SU-DHL-6 (cell line): ENCODE data around the gene GRID1.
A peak's percentile ranks its signal among the peaks of the same experiment; 100 is the strongest.

Source experiments
- H2AFZ ChIP-seq: fragments of 200-600 bp; sonication (generic); 2 replicates; pipeline ENCODE4 v1.6.1; 2014; ENCODE audit warnings: low read depth, mild to moderate bottlenecking, moderate library complexity, mixed read lengths, antibody characterized with exemption, low read length; ENCODE audit not compliant: severe bottlenecking
- H3F3A ChIP-seq: fragments of 200-600 bp; shearing (Covaris generic); 2 replicates; pipeline ENCODE4 v1.6.0; 2016; ENCODE audit warnings: antibody characterized with exemption, mild to moderate bottlenecking; ENCODE audit not compliant: insufficient read depth
- H3K27ac ChIP-seq: fragments of 200-600 bp; sonication (generic); 2 replicates; pipeline ENCODE4 v1.5.1; 2016; ENCODE audit warnings: low read depth, mild to moderate bottlenecking, low read length, moderate library complexity, mixed read lengths
- H3K27me3 ChIP-seq: fragments of 200-600 bp; sonication (generic), shearing (Covaris generic); 2 replicates; pipeline ENCODE4 v1.6.0; 2014; ENCODE audit warnings: mild to moderate bottlenecking, low read length
- H3K36me3 ChIP-seq: fragments of 200-600 bp; sonication (generic); 2 replicates; pipeline ENCODE4 v1.6.1; 2014; ENCODE audit warnings: mild to moderate bottlenecking, low read length, mixed read lengths
- H3K4me2 ChIP-seq: fragments of 300-600, 200-600 bp; shearing (Covaris generic), sonication (generic); 2 replicates; pipeline ENCODE4 v1.6.0; 2014; ENCODE audit warnings: low read length, low read depth, mild to moderate bottlenecking; ENCODE audit not compliant: poor library complexity, severe bottlenecking
- H3K4me3 ChIP-seq: fragments of 200-600 bp; sonication (generic); 2 replicates; pipeline ENCODE4 v1.5.1; 2014; ENCODE audit warnings: antibody characterized with exemption, low read length, mild to moderate bottlenecking, mixed read lengths; ENCODE audit not compliant: insufficient read depth, poor library complexity, severe bottlenecking
- H3K79me2 ChIP-seq: fragments of 200-600 bp; sonication (generic); 2 replicates; pipeline ENCODE4 v1.6.1; 2014; ENCODE audit warnings: mild to moderate bottlenecking, low read length, moderate library complexity; ENCODE audit not compliant: insufficient read depth
- H3K9ac ChIP-seq: fragments of 200-600 bp; sonication (generic); 2 replicates; pipeline ENCODE4 v1.7.0; 2014; ENCODE audit warnings: mild to moderate bottlenecking, low read length
- H3K9me2 ChIP-seq: fragments of 200-600 bp; sonication (generic); replicated peaks from 2 replicates; pipeline ENCODE4 v1.6.1; 2014; ENCODE audit warnings: low read length; ENCODE audit not compliant: insufficient read depth
- H3K9me3 ChIP-seq: fragments of 200-600 bp; sonication (generic); 2 replicates; pipeline ENCODE4 v1.6.1; 2014; ENCODE audit warnings: low read length, mixed read lengths; ENCODE audit not compliant: insufficient read depth
- H4K20me1 ChIP-seq: fragments of 200-600 bp; sonication (generic); 2 replicates; pipeline ENCODE4 v1.6.1; 2014; ENCODE audit warnings: low read depth, mild to moderate bottlenecking, antibody characterized with exemption, low read length, moderate library complexity, mixed read lengths
- EZH2phosphoT487 ChIP-seq: fragments of 200-600 bp; sonication (generic), shearing (Covaris generic); conservative IDR thresholded peaks from 2 replicates; pipeline ENCODE4 v1.6.1; 2018; ENCODE audit warnings: mild to moderate bottlenecking, antibody characterized with exemption, low read length, moderate library complexity, mixed read lengths
- TF ChIP-seq, protein P1 (sequence below): fragments of 200-600 bp; sonication (generic); IDR thresholded peaks from one replicate; pipeline ENCODE4 v1.5.1; 2017; ENCODE audit warnings: antibody characterized with exemption, mild to moderate bottlenecking, low read length, moderate library complexity; ENCODE audit not compliant: insufficient read depth, poor library complexity, severe bottlenecking

GRID1 gene

DNA sequence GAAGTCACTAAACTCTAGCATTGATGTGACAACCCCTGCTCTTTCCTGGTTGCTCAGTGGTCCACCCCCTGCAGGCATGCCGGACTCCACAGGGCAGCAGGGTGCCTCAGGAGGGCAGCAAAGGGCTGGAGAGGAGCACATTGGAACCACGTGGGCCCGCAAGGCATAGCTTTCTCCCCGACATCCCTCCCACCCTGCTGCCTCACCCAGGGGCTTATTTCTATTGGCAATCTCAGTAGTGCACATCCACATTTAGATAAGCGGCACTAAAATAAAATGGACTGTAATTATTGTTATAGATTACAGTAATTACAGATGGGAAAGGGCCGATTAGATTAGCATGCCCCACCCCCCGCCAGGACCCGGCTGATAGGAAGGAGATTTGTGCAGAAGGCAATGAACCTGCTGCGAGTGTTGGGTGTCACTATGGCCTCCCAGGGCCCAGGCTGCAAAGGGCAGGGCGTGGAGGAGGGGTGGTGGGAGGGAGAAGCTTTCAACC, 580.1 kb downstream of the GRID1 start:
- H2AFZ ChIP-seq, result no peak overlapping the region
- no peaks in the 10 kb centered on the region for H3F3A ChIP-seq
- TF ChIP-seq EZH2phosphoT487, result no peak
- TF ChIP-seq, protein P1, sequence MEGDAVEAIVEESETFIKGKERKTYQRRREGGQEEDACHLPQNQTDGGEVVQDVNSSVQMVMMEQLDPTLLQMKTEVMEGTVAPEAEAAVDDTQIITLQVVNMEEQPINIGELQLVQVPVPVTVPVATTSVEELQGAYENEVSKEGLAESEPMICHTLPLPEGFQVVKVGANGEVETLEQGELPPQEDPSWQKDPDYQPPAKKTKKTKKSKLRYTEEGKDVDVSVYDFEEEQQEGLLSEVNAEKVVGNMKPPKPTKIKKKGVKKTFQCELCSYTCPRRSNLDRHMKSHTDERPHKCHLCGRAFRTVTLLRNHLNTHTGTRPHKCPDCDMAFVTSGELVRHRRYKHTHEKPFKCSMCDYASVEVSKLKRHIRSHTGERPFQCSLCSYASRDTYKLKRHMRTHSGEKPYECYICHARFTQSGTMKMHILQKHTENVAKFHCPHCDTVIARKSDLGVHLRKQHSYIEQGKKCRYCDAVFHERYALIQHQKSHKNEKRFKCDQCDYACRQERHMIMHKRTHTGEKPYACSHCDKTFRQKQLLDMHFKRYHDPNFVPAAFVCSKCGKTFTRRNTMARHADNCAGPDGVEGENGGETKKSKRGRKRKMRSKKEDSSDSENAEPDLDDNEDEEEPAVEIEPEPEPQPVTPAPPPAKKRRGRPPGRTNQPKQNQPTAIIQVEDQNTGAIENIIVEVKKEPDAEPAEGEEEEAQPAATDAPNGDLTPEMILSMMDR, result peak; percentile 14
- no peaks in the 10 kb centered on the region for H3K36me3 ChIP-seq
- H3K9me3 ChIP-seq, result no peaks in the 10 kb centered on the region
- no peak overlapping the region for H3K4me3 ChIP-seq
- no peak overlapping the region for H3K27ac ChIP-seq
- no peak overlapping the region for H3K4me2 ChIP-seq
- H4K20me1 ChIP-seq, result no peaks in the 10 kb centered on the region
- no peaks in the 10 kb centered on the region for H3K79me2 ChIP-seq
- H3K9me2 ChIP-seq, result no peaks in the 10 kb centered on the region
- H3K9ac ChIP-seq, result no peak overlapping the region
- H3K27me3 ChIP-seq, result no peaks in the 10 kb centered on the region

- Histone ChIP-seq H3K9me2 (no peaks in the 10 kb centered on the region), H3K27ac (no peak overlapping the region), H2AFZ (no peak overlapping the region), H3K79me2 (no peaks in the 10 kb centered on the region), H3K9me3 (no peaks in the 10 kb centered on the region), H3K27me3 (no peaks in the 10 kb centered on the region), H3K36me3 (no peaks in the 10 kb centered on the region), H3K9ac (no peak overlapping the region), H3K4me3 (no peak overlapping the region), H4K20me1 (no peaks in the 10 kb centered on the region), H3F3A (no peaks in the 10 kb centered on the region), H3K4me2 (no peak overlapping the region)
- TF ChIP-seq EZH2phosphoT487, result no peak
- TF ChIP-seq, protein P1, result no peak
Measured at GRCh38 chr10:85784792-85785191, 581.8 kb downstream of the GRID1 start.

- no peak overlapping the region for H3K4me3 ChIP-seq
- H3K4me2 ChIP-seq, result no peak overlapping the region
- H3K27me3 ChIP-seq, result no peaks in the 10 kb centered on the region
- H4K20me1 ChIP-seq, result no peaks in the 10 kb centered on the region
- no peaks in the 10 kb centered on the region for H3K9me2 ChIP-seq
- H3K27ac ChIP-seq, result no peak overlapping the region
- no peaks in the 10 kb centered on the region for H3K79me2 ChIP-seq
- no peak overlapping the region for H2AFZ ChIP-seq
- no peaks in the 10 kb centered on the region for H3K9me3 ChIP-seq
- H3K9ac ChIP-seq, result no peak overlapping the region
- TF ChIP-seq, protein P1, result no peak
- TF ChIP-seq EZH2phosphoT487, result no peak
- H3F3A ChIP-seq, result no peaks in the 10 kb centered on the region
- H3K36me3 ChIP-seq, result no peaks in the 10 kb centered on the region
Measured at GRCh38 chr10:85781404-85781803, 585.2 kb downstream of the GRID1 start.
